K562 (cell line): ENCODE results near the gene NMNAT1. TPM values are rescaled to one million over a fixed set of nuclear protein-coding genes. Genes with fewer than 3 reads are reported as not detected.

Experiments used
- MIER1 ChIP-seq: fragments of 450-650 bp; IDR thresholded peaks from 2 replicates; pipeline ENCODE4 v1.6.1; 2016; ENCODE audit warnings: antibody characterized with exemption, mild to moderate bottlenecking, low read depth
- NELFE ChIP-seq: IDR thresholded peaks from 2 replicates; pipeline ENCODE4 v1.6.1; 2011; ENCODE audit warnings: mild to moderate bottlenecking; ENCODE audit not compliant: insufficient read depth, insufficient read length
- PCBP2 ChIP-seq: fragments of 200-400 bp; formaldehyde crosslinking; IDR thresholded peaks from 2 replicates; pipeline ENCODE4 v1.6.1; 2018; ENCODE audit warnings: low read length, low read depth, mild to moderate bottlenecking, moderate library complexity; ENCODE audit not compliant: poor library complexity, severe bottlenecking
- ZNF644 ChIP-seq: fragments of 200-800 bp; sonication (Bioruptor generic); IDR thresholded peaks from 2 replicates; pipeline ENCODE4 v1.6.1; 2016; ENCODE audit warnings: low read depth, missing genetic modification characterization, missing compliant biosample characterization
- polyA plus RNA-seq, 8 experiments: library from polyadenylated mRNA; depleted of rRNA in 4 of 8; stranded (reverse) in 5 of 8; unstranded in 3 of 8; fragments of >200 nt; fragmentation: Nextera tagmentation in 2 of 8; fragmentation: Illumina TruSeq in 1 of 8; extraction: Ambion mirVana in 2 of 8; extraction: Trizol in 1 of 8; gene quantifications; 2 replicates each; pipeline versions ENCODE4 v1.2.1 to v1.2.3, GENCODE V29; 2011 to 2014; ENCODE audit warnings: inconsistent platforms in 1 of 8, missing spikeins in 1 of 8
- total RNA-seq, 7 experiments: library from RNA; depleted of rRNA in 6 of 7; stranded (reverse); fragments of >200 nt in 6 of 7; fragmentation: Illumina TruSeq in 2 of 7; extraction: Trizol in 2 of 7; gene quantifications; 2 replicates each; pipeline versions ENCODE4 v1.2.1 to v1.2.3, GENCODE V29; 2011 to 2021; ENCODE audit warnings: low replicate concordance in 1 of 7
- TF ChIP-seq, protein P1 (sequence below): fragments of 250-450 bp; sonication (Bioruptor Pico); IDR thresholded peaks from 2 replicates; pipeline ENCODE4 v1.5.0; 2022; ENCODE audit warnings: mild to moderate bottlenecking
- TF ChIP-seq, protein P2 (sequence below): fragments of 250-450 bp; sonication (Bioruptor Pico); IDR thresholded peaks from 2 replicates; pipeline ENCODE4 v1.5.0; 2021; ENCODE audit warnings: mild to moderate bottlenecking, moderate library complexity
- TF ChIP-seq, protein P3 (sequence below): fragments of 250-450 bp; sonication (Bioruptor Pico); IDR thresholded peaks from 2 replicates; pipeline ENCODE4 v1.4.0; 2020; ENCODE audit warnings: borderline replicate concordance

The NMNAT1 gene
- total and polyA plus RNA-seq, 9 of the 15 experiments (the other 6 are each of a cell fraction or from before 2014, with no cell fraction given) = 5.1 to 14.6 (median 12.1) TPM

GRCh38 chr1:9894115-9894514, 49.2 kb upstream of the NMNAT1 start (continued):
- TF ChIP-seq, protein P1, sequence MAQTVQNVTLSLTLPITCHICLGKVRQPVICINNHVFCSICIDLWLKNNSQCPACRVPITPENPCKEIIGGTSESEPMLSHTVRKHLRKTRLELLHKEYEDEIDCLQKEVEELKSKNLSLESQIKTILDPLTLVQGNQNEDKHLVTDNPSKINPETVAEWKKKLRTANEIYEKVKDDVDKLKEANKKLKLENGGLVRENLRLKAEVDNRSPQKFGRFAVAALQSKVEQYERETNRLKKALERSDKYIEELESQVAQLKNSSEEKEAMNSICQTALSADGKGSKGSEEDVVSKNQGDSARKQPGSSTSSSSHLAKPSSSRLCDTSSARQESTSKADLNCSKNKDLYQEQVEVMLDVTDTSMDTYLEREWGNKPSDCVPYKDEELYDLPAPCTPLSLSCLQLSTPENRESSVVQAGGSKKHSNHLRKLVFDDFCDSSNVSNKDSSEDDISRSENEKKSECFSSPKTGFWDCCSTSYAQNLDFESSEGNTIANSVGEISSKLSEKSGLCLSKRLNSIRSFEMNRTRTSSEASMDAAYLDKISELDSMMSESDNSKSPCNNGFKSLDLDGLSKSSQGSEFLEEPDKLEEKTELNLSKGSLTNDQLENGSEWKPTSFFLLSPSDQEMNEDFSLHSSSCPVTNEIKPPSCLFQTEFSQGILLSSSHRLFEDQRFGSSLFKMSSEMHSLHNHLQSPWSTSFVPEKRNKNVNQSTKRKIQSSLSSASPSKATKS (CRISPR knock-in tag) = no peak
- no peak for TF ChIP-seq MIER1
- TF ChIP-seq PCBP2 = no peak
- TF ChIP-seq, protein P2, sequence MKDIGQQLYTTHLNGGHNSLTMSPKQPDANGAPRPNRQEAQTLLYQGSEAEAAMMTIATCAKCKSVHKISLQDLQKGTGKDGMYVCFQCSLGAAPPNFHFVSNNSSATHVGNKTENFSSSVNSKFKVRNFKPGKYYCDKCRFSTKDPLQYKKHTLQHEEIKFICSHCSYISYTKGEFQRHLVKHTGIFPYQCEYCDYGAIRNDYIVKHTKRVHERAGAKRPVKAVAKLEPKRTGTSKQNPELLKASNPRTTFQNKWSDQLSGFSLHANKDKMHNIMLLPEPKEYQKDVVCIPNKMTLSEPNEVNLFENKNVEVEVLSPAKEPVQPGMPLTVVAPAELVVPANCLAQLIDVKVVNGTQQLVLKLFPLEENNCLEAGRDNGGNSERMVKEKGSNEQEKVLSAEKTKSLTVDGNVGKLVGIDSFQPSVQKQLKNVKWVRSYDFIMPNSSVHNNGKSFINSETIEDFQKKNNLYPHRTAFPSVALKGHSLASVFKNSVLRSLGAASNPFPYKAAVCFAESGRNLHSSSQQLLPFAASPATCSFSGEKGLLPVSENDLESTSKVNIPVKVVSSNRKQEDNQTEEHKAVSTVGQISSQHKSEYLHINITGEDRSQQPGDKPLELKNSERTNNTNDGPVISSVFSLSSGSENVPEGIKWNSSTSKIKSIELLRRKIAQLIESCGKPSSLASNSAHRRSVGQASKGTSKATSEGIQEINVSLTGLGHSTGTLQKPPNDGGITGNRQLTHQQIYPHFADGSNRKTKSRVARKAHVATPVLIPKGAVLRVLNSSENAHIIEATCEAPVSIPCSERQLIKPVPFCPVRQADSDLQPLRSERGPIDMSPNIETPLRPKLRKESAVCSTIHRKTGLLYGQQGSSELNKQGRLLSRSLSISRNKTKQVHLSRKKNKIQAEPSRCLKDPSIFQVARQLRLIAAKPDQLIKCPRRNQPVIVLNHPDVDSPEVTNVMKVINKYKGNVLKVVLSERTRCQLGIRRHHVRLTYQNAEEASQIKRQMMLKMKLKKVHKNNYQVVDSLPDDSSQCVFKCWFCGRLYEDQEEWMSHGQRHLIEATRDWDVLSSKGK (CRISPR knock-in tag) = no peak
- TF ChIP-seq, protein P3, sequence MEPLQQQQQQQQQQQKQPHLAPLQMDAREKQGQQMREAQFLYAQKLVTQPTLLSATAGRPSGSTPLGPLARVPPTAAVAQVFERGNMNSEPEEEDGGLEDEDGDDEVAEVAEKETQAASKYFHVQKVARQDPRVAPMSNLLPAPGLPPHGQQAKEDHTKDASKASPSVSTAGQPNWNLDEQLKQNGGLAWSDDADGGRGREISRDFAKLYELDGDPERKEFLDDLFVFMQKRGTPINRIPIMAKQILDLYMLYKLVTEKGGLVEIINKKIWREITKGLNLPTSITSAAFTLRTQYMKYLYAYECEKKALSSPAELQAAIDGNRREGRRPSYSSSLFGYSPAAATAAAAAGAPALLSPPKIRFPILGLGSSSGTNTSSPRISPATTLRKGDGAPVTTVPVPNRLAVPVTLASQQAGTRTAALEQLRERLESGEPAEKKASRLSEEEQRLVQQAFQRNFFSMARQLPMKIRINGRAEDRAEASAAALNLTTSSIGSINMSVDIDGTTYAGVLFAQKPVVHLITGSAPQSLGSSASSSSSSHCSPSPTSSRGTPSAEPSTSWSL = no peak
- TF ChIP-seq ZNF644 = no peak
- no peak for TF ChIP-seq NELFE
